T follicular helper cell (primary cell): Measurements from ENCODE around the gene PLAAT4.
"Not testable (repeated sequence)": the region's sequence is repeated elsewhere in the genome, so short reads cannot be mapped to it uniquely, and the experiment has no call there.

Source experiments
- DNase-seq: peaks from one replicate; pipeline ENCODE4 v3.0.0-alpha.2; 2020; ENCODE audit warnings: low read depth

PLAAT4 gene

DNA sequence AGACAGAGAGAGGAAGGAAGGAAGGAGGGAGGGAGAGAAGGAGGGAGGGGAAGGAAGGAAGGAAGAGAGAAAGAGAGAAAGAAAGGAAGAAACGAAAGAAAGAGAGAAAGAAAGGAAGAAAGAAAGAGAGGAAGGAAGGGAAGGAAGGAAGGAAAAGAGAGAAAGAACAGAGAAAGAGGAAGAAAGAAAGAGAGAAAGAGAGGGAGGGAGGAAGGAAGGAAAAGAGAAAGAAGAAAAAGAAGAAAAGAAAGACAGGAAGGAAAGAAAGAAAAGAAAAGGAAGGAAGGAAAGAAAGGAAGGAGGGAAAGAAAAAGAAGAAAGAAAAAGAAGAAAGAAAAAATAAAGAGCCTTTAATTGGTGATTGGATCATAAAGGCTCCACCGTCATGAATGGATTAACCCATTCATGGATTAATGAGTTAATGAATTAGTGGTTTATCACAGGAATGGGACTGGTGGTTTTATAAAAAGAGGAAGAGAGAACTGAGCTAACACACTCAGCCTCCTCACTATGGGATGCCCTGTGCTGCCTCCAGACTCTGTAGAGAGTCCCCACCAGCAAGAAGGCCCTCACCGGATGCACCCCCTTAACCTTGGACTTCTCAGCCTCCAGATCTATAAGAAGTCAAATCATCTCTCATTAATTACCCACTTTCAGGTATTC is 35.5 kb downstream of the PLAAT4 start:
- DNase-seq = no peak

DNA sequence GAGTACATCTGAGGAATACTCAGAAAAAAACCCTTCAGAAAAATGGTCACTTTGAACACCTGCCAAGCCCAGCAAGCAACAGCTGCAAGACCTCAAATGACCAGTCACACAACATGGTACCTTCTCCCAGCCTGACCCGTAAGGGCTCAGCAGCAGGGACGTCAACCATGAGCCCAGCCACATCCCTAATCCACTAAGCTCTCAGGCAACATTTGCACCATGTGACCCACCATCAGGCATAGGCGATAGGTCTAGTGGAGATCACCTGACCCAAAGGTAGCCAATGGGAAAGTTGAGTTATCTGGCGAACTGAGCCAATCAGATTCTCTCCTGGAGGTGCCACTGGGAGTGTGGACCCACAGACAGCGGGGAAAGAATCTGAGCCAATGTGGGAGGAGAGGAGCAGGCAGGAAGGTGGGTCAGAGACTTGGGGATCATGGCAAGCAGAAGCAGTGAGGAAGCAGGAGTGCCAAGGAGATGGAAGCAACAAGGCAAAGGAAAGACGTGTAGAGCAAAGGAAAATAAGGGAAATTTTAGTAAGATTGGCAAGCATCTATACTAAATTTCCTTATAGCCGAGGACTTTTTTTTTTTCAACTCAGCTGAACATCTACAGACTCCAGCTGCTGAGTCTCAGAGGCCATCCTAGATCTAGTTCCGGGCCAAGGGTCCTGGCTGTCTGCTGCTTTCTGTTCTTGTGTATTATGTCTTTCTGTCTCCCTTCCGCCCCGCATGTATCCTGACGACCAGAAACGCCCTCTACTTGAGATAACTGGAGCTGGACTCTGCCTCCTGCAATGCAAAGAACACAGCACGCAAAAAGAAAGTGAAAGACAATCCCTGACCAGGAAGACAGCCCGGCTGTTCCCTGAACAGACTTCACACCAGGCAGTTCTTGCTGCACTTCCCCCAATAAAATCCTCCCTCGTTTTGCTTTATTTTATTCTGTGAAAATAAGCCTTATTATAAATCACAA is 37.6 kb downstream of the PLAAT4 start:
- DNase-seq = no peak

DNA sequence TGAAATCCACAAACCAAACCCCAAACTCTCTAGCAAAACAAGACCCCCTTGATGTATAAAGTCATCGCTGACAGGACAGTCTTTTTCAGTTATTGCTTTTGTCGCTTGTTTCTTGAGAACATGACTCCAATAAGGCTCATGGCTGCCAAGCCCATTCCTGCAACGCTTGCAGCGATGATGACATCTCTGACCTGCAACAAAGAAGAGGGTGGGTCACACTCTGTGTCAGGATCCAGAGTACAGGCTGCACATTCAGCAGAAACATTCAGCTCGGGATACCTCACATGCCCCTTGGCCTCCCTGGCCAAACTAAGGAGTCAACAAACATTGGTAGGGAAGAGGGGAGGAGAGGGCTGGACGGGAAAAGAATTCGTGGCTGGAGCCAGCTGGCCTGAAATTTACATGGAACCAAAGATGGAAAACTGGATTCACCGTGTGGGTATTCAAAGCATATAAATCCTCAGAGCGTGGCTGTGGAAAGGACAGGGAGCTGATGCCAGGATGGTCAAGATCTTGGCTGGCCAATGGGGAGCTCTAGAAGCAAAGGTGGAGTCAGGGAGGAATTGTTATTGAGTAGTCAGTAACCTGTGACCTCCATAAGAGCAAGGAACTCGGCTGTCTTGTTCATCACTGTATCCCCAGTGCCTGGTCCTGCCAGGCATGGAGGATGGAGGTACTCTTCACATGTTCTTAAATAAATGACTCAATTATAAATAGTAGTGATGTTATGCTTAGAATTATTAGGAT is 38.4 kb downstream of the PLAAT4 start:
- no peak for DNase-seq

DNA sequence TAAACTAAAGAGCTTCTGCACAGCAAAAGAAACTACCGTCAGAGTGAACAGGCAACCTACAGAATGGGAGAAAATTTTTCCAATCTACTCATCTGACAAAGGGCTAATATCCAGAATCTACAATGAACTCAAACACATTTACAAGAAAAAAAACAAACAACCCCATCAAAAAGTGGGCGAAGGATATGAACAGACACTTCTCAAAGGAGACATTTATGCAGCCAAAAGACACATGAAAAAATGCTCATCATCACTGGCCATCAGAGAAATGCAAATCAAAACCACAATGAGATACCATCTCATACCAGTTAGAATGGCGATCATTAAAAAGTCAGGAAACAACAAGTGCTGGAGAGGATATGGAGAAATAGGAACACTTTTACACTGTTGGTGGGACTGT is 42.3 kb downstream of the PLAAT4 start:
- not testable (repeated sequence) for DNase-seq

DNA sequence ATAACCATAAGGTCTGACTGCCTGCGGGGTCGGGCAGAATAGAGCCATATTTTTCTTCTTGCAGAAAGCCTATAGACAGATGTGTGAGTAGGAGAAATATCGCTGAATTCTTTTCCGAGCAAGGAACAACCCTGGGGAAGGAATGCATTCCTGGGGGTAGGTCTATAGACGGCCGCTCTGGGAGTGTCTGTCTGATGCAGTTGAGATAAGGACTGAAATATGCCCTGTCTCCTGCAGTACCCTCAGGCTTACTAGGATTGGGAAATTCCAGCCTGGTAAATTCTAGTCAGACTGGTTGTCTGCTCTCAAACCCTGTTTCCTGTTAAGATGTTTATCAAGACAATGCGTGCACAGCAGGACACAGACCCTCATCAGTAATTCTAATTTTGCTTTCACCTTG is 44.6 kb downstream of the PLAAT4 start:
- not testable (repeated sequence) for DNase-seq

DNA sequence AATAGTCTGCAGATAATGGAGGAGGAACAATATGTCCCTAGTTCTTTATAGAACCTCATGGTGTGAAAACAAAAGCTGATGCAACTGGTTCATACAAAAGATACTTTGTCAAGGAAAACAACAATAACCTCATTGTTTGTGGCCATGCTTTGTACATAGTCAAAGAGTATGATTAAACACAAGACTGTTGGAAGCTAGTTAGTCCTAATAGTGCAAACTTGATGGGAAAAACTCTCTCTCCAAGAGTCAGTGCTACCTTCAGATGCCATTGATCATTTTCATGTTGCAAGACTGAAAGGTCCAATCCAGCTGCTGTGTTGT is 46.7 kb downstream of the PLAAT4 start:
- no peak for DNase-seq

DNA sequence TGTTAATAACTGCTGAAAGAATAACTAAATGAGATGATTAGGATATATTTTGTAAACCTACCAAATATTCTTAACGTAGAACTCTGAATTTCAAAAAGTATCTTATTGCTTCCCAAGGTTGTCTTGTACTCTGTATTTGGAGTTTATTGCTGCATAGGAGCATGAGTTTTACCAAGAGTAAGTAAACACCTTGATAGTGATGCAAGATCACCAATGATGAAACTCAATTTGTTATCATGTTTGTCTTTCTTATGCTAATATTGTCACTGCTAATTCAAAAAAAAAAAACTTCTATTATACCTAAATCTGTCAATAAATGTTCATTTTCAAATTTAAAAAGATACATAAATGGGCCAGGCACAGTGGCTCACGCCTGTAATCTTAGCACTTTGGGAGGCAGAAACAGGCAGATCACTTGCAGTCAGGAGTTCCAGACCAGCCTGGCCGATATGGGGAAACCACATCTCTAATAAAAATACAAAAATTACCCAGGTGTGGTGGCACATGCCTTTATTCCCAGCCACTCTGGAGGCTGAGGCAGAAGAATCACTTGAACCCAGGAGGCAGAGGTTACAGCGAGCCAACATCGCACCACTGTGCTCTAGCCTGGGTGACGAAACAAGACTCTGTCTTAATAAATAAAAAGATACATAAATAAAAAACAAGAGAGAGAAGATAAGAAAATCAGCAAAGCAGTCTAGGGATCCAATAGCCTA is 50.0 kb downstream of the PLAAT4 start:
- DNase-seq = no peak

DNA sequence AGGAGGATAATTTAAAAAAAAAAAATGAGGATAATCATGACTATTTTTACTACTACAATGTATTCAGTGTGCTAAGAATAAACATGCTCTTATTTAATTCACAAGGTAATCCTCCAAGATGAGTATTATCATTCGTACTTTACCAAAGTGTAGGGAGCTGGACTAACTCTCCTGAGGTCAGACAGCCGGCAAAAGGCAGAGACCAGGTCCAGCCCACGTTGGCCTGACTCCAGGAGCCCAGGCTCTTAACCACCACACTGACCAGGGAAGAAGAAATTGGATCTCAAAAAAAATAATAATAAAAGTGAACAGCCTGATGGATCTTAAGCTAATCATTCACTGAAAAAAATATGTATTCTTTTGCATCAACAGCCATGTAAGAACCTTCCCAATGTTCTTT is 52.4 kb downstream of the PLAAT4 start:
- DNase-seq = no peak

DNA sequence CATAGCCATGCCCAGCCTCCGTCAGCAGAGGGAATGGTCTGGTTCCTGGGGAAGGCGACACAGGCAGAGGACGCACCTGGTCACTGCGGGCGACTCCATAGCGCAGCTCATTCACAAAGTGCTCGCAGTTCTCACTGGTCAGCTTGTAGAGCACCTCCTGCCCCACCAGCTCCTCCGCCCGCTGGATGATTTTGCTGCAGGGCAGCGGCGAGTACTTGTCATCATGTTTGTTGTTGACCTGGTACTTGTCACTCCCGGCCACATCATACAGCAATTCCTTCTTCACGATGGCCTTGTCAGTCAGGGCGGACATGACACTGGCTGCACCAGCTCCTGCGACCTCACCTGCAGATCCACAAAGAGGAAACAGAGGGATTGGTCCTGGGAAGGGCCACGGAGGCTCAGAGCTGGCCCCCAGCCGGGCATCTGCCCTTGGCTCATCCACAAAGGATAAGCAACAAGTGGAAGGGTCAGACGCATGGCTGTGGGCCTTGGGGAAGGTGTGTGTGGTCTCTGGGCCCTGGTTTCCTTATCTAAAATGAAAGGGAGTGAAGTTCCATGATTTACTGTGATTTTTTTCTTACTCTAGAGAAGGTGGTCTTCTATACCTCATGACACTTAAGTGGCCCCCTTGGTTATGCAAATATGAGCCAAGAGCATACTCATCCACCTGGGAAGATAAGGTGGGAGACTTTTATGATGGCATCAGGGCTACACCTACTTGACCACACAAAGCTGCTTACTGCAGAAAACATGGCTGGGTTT is 53.6 kb downstream of the PLAAT4 start:
- no peak for DNase-seq

DNA sequence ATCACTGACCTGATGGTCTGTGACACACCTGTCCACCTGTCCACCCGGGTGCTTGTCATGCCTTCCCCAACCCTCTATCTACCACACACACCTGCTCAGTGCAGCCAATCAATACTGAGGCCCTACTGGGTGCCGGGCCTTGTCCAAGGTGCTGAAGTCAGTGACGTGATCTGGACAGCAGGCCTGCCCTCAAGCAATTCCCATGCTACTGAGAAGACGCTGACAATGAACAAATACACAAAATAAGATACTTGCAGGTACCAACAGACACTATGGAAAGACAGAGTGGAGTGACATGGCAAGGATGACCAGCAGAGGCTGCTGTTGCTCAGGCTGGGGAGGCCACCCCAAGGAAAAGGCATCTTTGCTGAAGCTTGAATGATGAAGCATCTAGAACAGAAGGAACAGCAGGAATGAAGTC is 56.4 kb downstream of the PLAAT4 start:
- no peak for DNase-seq

DNA sequence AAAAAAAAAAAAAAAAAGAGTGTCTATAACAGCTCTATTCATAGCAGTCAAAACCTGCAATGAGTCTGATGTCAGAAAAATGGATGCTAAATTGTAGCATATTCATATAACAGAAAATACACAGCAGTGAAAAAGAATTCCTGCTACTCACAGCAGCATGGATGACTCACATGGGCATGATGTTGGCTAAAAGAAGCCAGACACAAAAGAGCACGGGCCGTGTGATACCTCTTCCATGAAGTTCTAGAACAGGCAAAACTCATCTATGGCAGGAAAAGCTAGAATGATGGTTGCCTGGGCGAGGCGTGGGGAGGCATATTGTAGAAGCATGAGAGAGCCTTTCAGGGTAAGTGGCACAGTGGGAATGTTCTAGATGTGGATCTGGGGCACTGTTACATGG is 58.7 kb downstream of the PLAAT4 start:
- no peak for DNase-seq
